Measurements from ENCODE around the gene STAC3.
A peak's percentile ranks its signal among the peaks of the same experiment; 100 is the strongest.

Gene STAC3

GRCh38 chr12:57215668-57216013 is 35.3 kb downstream of the STAC3 start:
- Histone ChIP-seq H3K79me1 (replicated peaks; ENCODE audit: low read length, poor library complexity, severe bottlenecking) (no peaks in the 10 kb centered on the region), H3K9ac (ENCODE audit: low read length) (peak overlapping the region; percentile 53)

GRCh38 chr12:57215065-57215464 is 35.9 kb downstream of the STAC3 start:
- Histone ChIP-seq H3K79me1 (replicated peaks; ENCODE audit: low read length, poor library complexity, severe bottlenecking) (no peaks in the 10 kb centered on the region), H4K8ac (ENCODE audit: low read length) (no peak overlapping the region), H2AK5ac (ENCODE audit: low read length, severe bottlenecking) (no peak overlapping the region), H2BK12ac (ENCODE audit: low read length in 2 of 2) (no peak overlapping the region), H2AFZ (ENCODE audit: low read depth, low read length) (no peak overlapping the region), H3K36me3 (ENCODE audit: control insufficient read depth in 1 of 2, insufficient read depth in 2 of 2, low read depth in 1 of 2, low read length in 2 of 2) (peaks cover 37 to 39% of the 10 kb centered on the region in 2 experiments), H2BK5ac (ENCODE audit: low read depth, low read length, poor library complexity, severe bottlenecking) (no peak overlapping the region), H3K23ac (ENCODE audit: low read length in 2 of 2) (no peak overlapping the region), H3K4me1 (ENCODE audit: control insufficient read depth, insufficient read depth, low read depth, low read length) (peaks cover 39% of the 10 kb centered on the region), H3K4me2 (ENCODE audit: low read length, poor library complexity, severe bottlenecking) (no peak overlapping the region), H3K14ac (ENCODE audit: low read length in 2 of 2) (no peak overlapping the region), H3K18ac (ENCODE audit: low read depth in 1 of 2, low read length in 2 of 2) (no peak overlapping the region), H3K4me3 (ENCODE audit: insufficient read depth in 1 of 2, low read depth in 1 of 2, low read length in 2 of 2) (no peak overlapping the region), H2BK120ac (ENCODE audit: low read depth, low read length) (no peak overlapping the region), H3K4ac (ENCODE audit: low read depth in 1 of 2, low read length in 2 of 2) (no peak overlapping the region), H3K27ac (ENCODE audit: low read length, poor library complexity, severe bottlenecking) (no peak overlapping the region), H4K91ac (ENCODE audit: low read length) (no peak overlapping the region), H3K9ac (ENCODE audit: low read length) (peak overlapping the region; percentile 53), H3K27me3 (ENCODE audit: control insufficient read depth in 1 of 2, insufficient read depth in 1 of 2, low read length in 2 of 2) (peaks cover 3 to 50% of the 10 kb centered on the region in 2 experiments), H2BK15ac (ENCODE audit: low read depth, poor library complexity, severe bottlenecking) (no peak overlapping the region), H3K9me3 (ENCODE audit: control insufficient read depth, low read length) (no peaks in the 10 kb centered on the region)
- DNase-seq, result no peak
- WGBS, result 60% methylated on average over 11 of the region's 11 CpGs

More at GRCh38 chr12:57215668-57216013, 35.3 kb downstream of the STAC3 start:
- Histone ChIP-seq H3K27ac (ENCODE audit: low read length, poor library complexity, severe bottlenecking) (no peak overlapping the region), H4K91ac (ENCODE audit: low read length) (no peak overlapping the region), H2BK12ac (ENCODE audit: low read length in 2 of 2) (no peak overlapping the region), H3K4me1 (ENCODE audit: control insufficient read depth, insufficient read depth, low read depth, low read length) (peaks cover 40% of the 10 kb centered on the region), H2AK5ac (ENCODE audit: low read length, severe bottlenecking) (no peak overlapping the region), H2BK120ac (ENCODE audit: low read depth, low read length) (no peak overlapping the region), H3K23ac (ENCODE audit: low read length in 2 of 2) (no peak overlapping the region), H3K4me3 (ENCODE audit: insufficient read depth in 1 of 2, low read depth in 1 of 2, low read length in 2 of 2) (peak overlapping the region in 1 of 2 experiments; percentile 62), H3K27me3 (ENCODE audit: control insufficient read depth in 1 of 2, insufficient read depth in 1 of 2, low read length in 2 of 2) (peaks cover 5 to 54% of the 10 kb centered on the region in 2 experiments), H3K36me3 (ENCODE audit: control insufficient read depth in 1 of 2, insufficient read depth in 2 of 2, low read depth in 1 of 2, low read length in 2 of 2) (peaks cover 32 to 34% of the 10 kb centered on the region in 2 experiments), H3K4me2 (ENCODE audit: low read length, poor library complexity, severe bottlenecking) (peak overlapping the region; percentile 76), H2AFZ (ENCODE audit: low read depth, low read length) (no peak overlapping the region), H2BK5ac (ENCODE audit: low read depth, low read length, poor library complexity, severe bottlenecking) (no peak overlapping the region), H3K18ac (ENCODE audit: low read depth in 1 of 2, low read length in 2 of 2) (no peak overlapping the region), H2BK15ac (ENCODE audit: low read depth, poor library complexity, severe bottlenecking) (no peak overlapping the region), H3K9me3 (ENCODE audit: control insufficient read depth, low read length) (no peaks in the 10 kb centered on the region), H3K4ac (ENCODE audit: low read depth in 1 of 2, low read length in 2 of 2) (no peak overlapping the region), H3K14ac (ENCODE audit: low read length in 2 of 2) (no peak overlapping the region), H4K8ac (ENCODE audit: low read length) (no peak overlapping the region)
- 48% methylated on average over 7 of the region's 7 CpGs for WGBS
- peak; percentile 42 for DNase-seq

- Histone ChIP-seq H3K18ac (ENCODE audit: low read depth in 1 of 2, low read length in 2 of 2) (peak overlapping the region in 1 of 2 experiments; percentile 11), H2BK15ac (ENCODE audit: low read depth, poor library complexity, severe bottlenecking) (no peak overlapping the region), H3K4ac (ENCODE audit: low read depth in 1 of 2, low read length in 2 of 2) (no peak overlapping the region), H3K4me1 (ENCODE audit: control insufficient read depth, insufficient read depth, low read depth, low read length) (peaks cover 37% of the 10 kb centered on the region), H3K4me3 (ENCODE audit: insufficient read depth in 1 of 2, low read depth in 1 of 2, low read length in 2 of 2) (no peak overlapping the region), H3K27ac (ENCODE audit: low read length, poor library complexity, severe bottlenecking) (no peak overlapping the region), H4K8ac (ENCODE audit: low read length) (no peak overlapping the region), H3K14ac (ENCODE audit: low read length in 2 of 2) (no peak overlapping the region), H3K9me3 (ENCODE audit: control insufficient read depth, low read length) (no peaks in the 10 kb centered on the region), H3K9ac (ENCODE audit: low read length) (peak overlapping the region; percentile 21), H2BK5ac (ENCODE audit: low read depth, low read length, poor library complexity, severe bottlenecking) (no peak overlapping the region), H2BK120ac (ENCODE audit: low read depth, low read length) (no peak overlapping the region), H2BK12ac (ENCODE audit: low read length in 2 of 2) (no peak overlapping the region), H2AK5ac (ENCODE audit: low read length, severe bottlenecking) (no peak overlapping the region), H3K23ac (ENCODE audit: low read length in 2 of 2) (no peak overlapping the region), H4K91ac (ENCODE audit: low read length) (no peak overlapping the region), H3K4me2 (ENCODE audit: low read length, poor library complexity, severe bottlenecking) (no peak overlapping the region), H3K27me3 (ENCODE audit: control insufficient read depth in 1 of 2, insufficient read depth in 1 of 2, low read length in 2 of 2) (peaks cover 0 to 43% of the 10 kb centered on the region in 2 experiments), H2AFZ (ENCODE audit: low read depth, low read length) (no peak overlapping the region), H3K79me1 (replicated peaks; ENCODE audit: low read length, poor library complexity, severe bottlenecking) (no peaks in the 10 kb centered on the region), H3K36me3 (ENCODE audit: control insufficient read depth in 1 of 2, insufficient read depth in 2 of 2, low read depth in 1 of 2, low read length in 2 of 2) (peaks cover 44 to 46% of the 10 kb centered on the region in 2 experiments)
- 6% methylated on average over 14 of the region's 14 CpGs for WGBS
- peak; percentile 71 for DNase-seq
These were observed 36.6 kb downstream of the STAC3 start for GRCh38 chr12:57214398-57214781.

GRCh38 chr12:57213763-57214397 is 37.1 kb downstream of the STAC3 start:
- no peak overlapping the region for H2BK15ac ChIP-seq (ENCODE audit: low read depth, poor library complexity, severe bottlenecking)
- no peak overlapping the region for H4K8ac ChIP-seq (ENCODE audit: low read length)
- no peak overlapping the region for H2AK5ac ChIP-seq (ENCODE audit: low read length, severe bottlenecking)
- no peak overlapping the region for H3K14ac ChIP-seq (ENCODE audit: low read length in 2 of 2)
- H2BK5ac ChIP-seq (ENCODE audit: low read depth, low read length, poor library complexity, severe bottlenecking), result no peak overlapping the region
- 63% methylated on average over 4 of the region's 4 CpGs for WGBS
- no peak overlapping the region for H3K18ac ChIP-seq (ENCODE audit: low read depth in 1 of 2, low read length in 2 of 2)
- H3K4me2 ChIP-seq (ENCODE audit: low read length, poor library complexity, severe bottlenecking), result no peak overlapping the region
- H3K9me3 ChIP-seq (ENCODE audit: control insufficient read depth, low read length), result no peaks in the 10 kb centered on the region
- H3K4me3 ChIP-seq (ENCODE audit: insufficient read depth in 1 of 2, low read depth in 1 of 2, low read length in 2 of 2), result no peak overlapping the region
- H3K9ac ChIP-seq (ENCODE audit: low read length), result peak overlapping the region; percentile 21
- peaks cover 49 to 51% of the 10 kb centered on the region in 2 experiments for H3K36me3 ChIP-seq (ENCODE audit: control insufficient read depth in 1 of 2, insufficient read depth in 2 of 2, low read depth in 1 of 2, low read length in 2 of 2)
- H3K4ac ChIP-seq (ENCODE audit: low read depth in 1 of 2, low read length in 2 of 2), result no peak overlapping the region
- H3K4me1 ChIP-seq (ENCODE audit: control insufficient read depth, insufficient read depth, low read depth, low read length), result peaks cover 37% of the 10 kb centered on the region
- no peak for DNase-seq
- peaks cover 0 to 38% of the 10 kb centered on the region in 2 experiments for H3K27me3 ChIP-seq (ENCODE audit: control insufficient read depth in 1 of 2, insufficient read depth in 1 of 2, low read length in 2 of 2)
- no peak overlapping the region for H2BK120ac ChIP-seq (ENCODE audit: low read depth, low read length)
- no peaks in the 10 kb centered on the region for H3K79me1 ChIP-seq (replicated peaks; ENCODE audit: low read length, poor library complexity, severe bottlenecking)
- no peak overlapping the region for H2AFZ ChIP-seq (ENCODE audit: low read depth, low read length)
- no peak overlapping the region for H3K27ac ChIP-seq (ENCODE audit: low read length, poor library complexity, severe bottlenecking)
- no peak overlapping the region for H4K91ac ChIP-seq (ENCODE audit: low read length)
- H3K23ac ChIP-seq (ENCODE audit: low read length in 2 of 2), result no peak overlapping the region
- no peak overlapping the region for H2BK12ac ChIP-seq (ENCODE audit: low read length in 2 of 2)

Data from mesenchymal stem cell (in vitro differentiated cells and primary cell).